Sigmoid colon (tissue), 7 donors: ENCODE results near the gene L2HGDH. TPM values are rescaled to one million over a fixed set of nuclear protein-coding genes. Genes with fewer than 3 reads are reported as not detected.
A peak's percentile ranks its signal among the peaks of the same experiment; 100 is the strongest.

Experiments used
- DNase-seq: peaks from one replicate; pipeline ENCODE4 v3.0.0-alpha.2; 2019
- H3K27ac ChIP-seq, 4 donors: fragments of 200-600 bp; sonication (generic); one replicate each; pipeline ENCODE4 v1.5.1; 2016 to 2019; ENCODE audit warnings: mild to moderate bottlenecking in 1 of 4
- H3K27me3 ChIP-seq, 3 donors: fragments of 200-600 bp; sonication (generic); one replicate each; pipeline ENCODE4 v1.5.1; 2019; ENCODE audit warnings: mild to moderate bottlenecking in 1 of 3
- H3K36me3 ChIP-seq, 4 donors: fragments of 200-600 bp; sonication (generic); one replicate each; pipeline ENCODE4 v1.5.1; 2016 to 2019
- H3K4me1 ChIP-seq, 4 donors: fragments of 200-600 bp; sonication (generic); one replicate each; pipeline ENCODE4 v1.5.1; 2017 to 2019
- H3K4me3 ChIP-seq, 4 donors: fragments of 200-600 bp; sonication (generic); one replicate each; pipeline ENCODE4 v1.5.1; 2017 to 2019; ENCODE audit warnings: mild to moderate bottlenecking in 2 of 4, moderate library complexity in 1 of 4
- H3K9me3 ChIP-seq, 4 donors: fragments of 200-600 bp in 3 of 4; sonication (generic) in 3 of 4; one replicate each; pipeline versions ENCODE4 v1.5.1 to v1.6.1; 2013 to 2019
- CTCF ChIP-seq, 4 experiments: fragments of 450-650 bp in 3 of 4; fragments of 200-600 bp in 1 of 4; IDR thresholded peaks; one replicate each; pipeline ENCODE4 v1.5.1; 2016 to 2019; ENCODE audit warnings: antibody characterized with exemption in 4 of 4, mild to moderate bottlenecking in 3 of 4, moderate library complexity in 2 of 4
- EP300 ChIP-seq, 4 donors: sonication (generic); formaldehyde crosslinking; IDR thresholded peaks; one replicate each; pipeline ENCODE4 v1.6.1; 2017; ENCODE audit warnings: antibody characterized with exemption in 4 of 4
- POLR2A ChIP-seq, 2 donors: fragments of 450-650 bp; IDR thresholded peaks; one replicate each; pipeline ENCODE4 v1.6.1; 2016; ENCODE audit warnings: antibody characterized with exemption in 2 of 2, mild to moderate bottlenecking in 2 of 2, moderate library complexity in 2 of 2
- POLR2AphosphoS5 ChIP-seq, 4 donors: sonication (generic); formaldehyde crosslinking; IDR thresholded peaks; one replicate each; pipeline ENCODE4 v1.6.1; 2017; ENCODE audit warnings: antibody characterized with exemption in 4 of 4
- WGBS, 2 donors: extraction: QIAGEN DNeasy Blood & Tissue Kit; methylation state at CpG; one replicate each; pipeline ENCODE4 v1.1.7; 2013; 5-methylcytosine and 5-hydroxymethylcytosine counted together
- intact Hi-C: fragments of 100-400 bp; cut with DNase I; formaldehyde crosslinking; loops from one replicate; pipeline ENCODE4 v1.15.1; 2023
- polyA plus RNA-seq, 3 donors: library from polyadenylated mRNA; stranded (reverse); fragments of 200-250 nt; gene quantifications; one replicate each; pipeline ENCODE4 v1.2.3, GENCODE V29; 2013
- total RNA-seq, 4 donors: library from RNA; depleted of rRNA; stranded (reverse); fragments of >200 nt; gene quantifications; one replicate each; pipeline ENCODE4 v1.1.0, GENCODE V29; 2016
- donor health status: healthy with polysubstance abuse.
- donor health status: Bipolar disorder and iron deficiency.
- donor health status: healthy.

L2HGDH gene
- total and polyA plus RNA-seq, 7 donors: 2.7 to 6.7 (median 3.9) TPM

- intact Hi-C loops: no loop called here
- TF ChIP-seq EP300 (IDR thresholded peaks at IDR 0.05) (no peak), POLR2AphosphoS5 (IDR thresholded peaks at IDR 0.05) (no peak), POLR2A (IDR thresholded peaks at IDR 0.05) (no peak), CTCF (IDR thresholded peaks at IDR 0.05) (no peak)
- no peak for DNase-seq
- H3K4me1 ChIP-seq: no peaks in the 10 kb centered on the region
- no peaks in the 10 kb centered on the region for H3K27me3 ChIP-seq
- H3K4me3 ChIP-seq: no peak overlapping the region
- peaks cover 0 to 9% (median 0%) of the 10 kb centered on the region in 4 donors for H3K36me3 ChIP-seq
- H3K27ac ChIP-seq: no peak overlapping the region
- no peaks in the 10 kb centered on the region for H3K9me3 ChIP-seq
Observed at GRCh38 chr14:50265029-50265428, 47.0 kb downstream of the L2HGDH start.

DNA sequence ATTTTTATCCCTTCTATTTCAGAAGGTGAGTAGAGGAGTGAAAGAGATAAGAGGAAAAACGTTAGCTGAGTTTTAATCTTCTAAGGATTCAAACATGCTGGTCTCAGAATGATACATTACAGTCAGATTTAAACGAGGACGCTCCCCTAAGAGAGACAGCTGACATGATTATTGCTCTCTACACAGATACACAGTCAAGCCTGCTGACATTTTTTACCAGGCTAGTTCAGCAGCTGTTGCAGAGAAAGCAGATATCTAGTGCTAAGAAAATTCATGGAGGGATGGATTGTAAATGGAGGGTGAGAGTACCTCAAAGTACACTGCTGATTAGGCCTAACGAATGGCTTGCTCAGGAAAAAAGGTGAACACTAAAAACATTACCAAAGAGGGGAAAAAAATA, 48.7 kb downstream of the L2HGDH start:
- TF ChIP-seq POLR2A (IDR thresholded peaks at IDR 0.05) (no peak), CTCF (IDR thresholded peaks at IDR 0.05) (no peak), EP300 (IDR thresholded peaks at IDR 0.05) (no peak), POLR2AphosphoS5 (IDR thresholded peaks at IDR 0.05) (no peak)
- DNase-seq: no peak
- WGBS, 2 donors: 82 to 86% methylated on average over 4 of the region's 4 CpGs
- H3K36me3 ChIP-seq: peaks cover 0 to 9% (median 0%) of the 10 kb centered on the region in 4 donors
- H3K9me3 ChIP-seq: no peaks in the 10 kb centered on the region
- no peaks in the 10 kb centered on the region for H3K4me1 ChIP-seq
- no peak overlapping the region for H3K4me3 ChIP-seq
- intact Hi-C loops: no loop called here
- H3K27ac ChIP-seq: no peak overlapping the region
- no peaks in the 10 kb centered on the region for H3K27me3 ChIP-seq

- Histone ChIP-seq H3K36me3 (peaks cover 0 to 9% (median 0%) of the 10 kb centered on the region in 4 donors), H3K9me3 (no peaks in the 10 kb centered on the region), H3K4me3 (no peak overlapping the region), H3K4me1 (no peaks in the 10 kb centered on the region), H3K27me3 (no peaks in the 10 kb centered on the region), H3K27ac (no peak overlapping the region)
- TF ChIP-seq POLR2A (IDR thresholded peaks at IDR 0.05) (no peak), EP300 (IDR thresholded peaks at IDR 0.05) (no peak), CTCF (IDR thresholded peaks at IDR 0.05) (no peak), POLR2AphosphoS5 (IDR thresholded peaks at IDR 0.05) (no peak)
- 79 to 82% methylated on average over 2 of the region's 2 CpGs for WGBS, 2 donors
- DNase-seq: no peak
- intact Hi-C loops: no loop called here
Observed at GRCh38 chr14:50262865-50263264, 49.2 kb downstream of the L2HGDH start.

GRCh38 chr14:50260511-50260910, 51.5 kb downstream of the L2HGDH start:
- 34 to 51% methylated on average over 3 of the region's 3 CpGs for WGBS, 2 donors
- intact Hi-C loops: no loop called here

More at GRCh38 chr14:50260511-50260910, 51.5 kb downstream of the L2HGDH start:
- no peak for DNase-seq
- Histone ChIP-seq H3K9me3 (no peaks in the 10 kb centered on the region), H3K36me3 (peaks cover 0 to 9% (median 0%) of the 10 kb centered on the region in 4 donors), H3K4me1 (no peaks in the 10 kb centered on the region), H3K27me3 (no peaks in the 10 kb centered on the region), H3K27ac (no peak overlapping the region), H3K4me3 (no peak overlapping the region)
- TF ChIP-seq EP300 (IDR thresholded peaks at IDR 0.05) (no peak), POLR2A (IDR thresholded peaks at IDR 0.05) (no peak), CTCF (IDR thresholded peaks at IDR 0.05) (peak in 3 of 4 experiments; percentile 22 to 40 (median 29)), POLR2AphosphoS5 (IDR thresholded peaks at IDR 0.05) (no peak)
